ENCODE results near the gene DST. TPM values are rescaled to one million over a fixed set of nuclear protein-coding genes. Genes with fewer than 3 reads are reported as not detected.

Gene DST
- total and polyA plus RNA-seq, 2 of the 4 experiments (the other 2 are of a cell fraction), result 97.7 to 452 TPM

DNA sequence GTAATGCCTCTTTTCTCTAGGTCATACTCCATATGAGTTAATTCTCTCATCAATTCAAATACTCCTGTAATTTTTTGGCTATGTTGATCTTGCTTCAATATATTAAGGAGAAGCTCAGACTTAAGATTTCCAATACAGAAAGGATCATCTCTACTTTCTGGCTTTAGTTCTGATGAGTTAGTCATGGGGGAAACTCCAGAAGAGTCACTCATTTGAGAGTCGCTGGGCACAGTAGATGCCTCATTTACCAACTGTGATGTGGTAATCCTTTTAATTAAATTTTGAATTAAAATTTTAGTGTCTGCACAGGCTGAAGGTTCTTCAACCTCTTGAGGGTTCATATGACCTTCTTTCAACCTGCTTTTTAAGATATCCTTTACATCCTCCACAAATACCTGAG, 38.5 kb downstream of the DST start:
- Histone ChIP-seq H2BK5ac (ENCODE audit: low read depth, low read length, poor library complexity, severe bottlenecking) (no peak overlapping the region), H4K20me1 (ENCODE audit: insufficient read depth, low read length) (no peaks in the 10 kb centered on the region; the same call in 1 of the 2 replicates), H4K91ac (ENCODE audit: insufficient read depth, low read depth, low read length) (no peak overlapping the region), H3K36me3 (ENCODE audit: control insufficient read depth, insufficient read depth, low read length) (peaks cover 33% of the 10 kb centered on the region), H2BK120ac (ENCODE audit: low read depth, low read length) (no peak overlapping the region), H3K14ac (replicated peaks; ENCODE audit: low read depth, low read length) (no peak overlapping the region), H2BK20ac (ENCODE audit: low read depth, low read length) (no peak overlapping the region), H2AK9ac (replicated peaks; ENCODE audit: low read depth, low read length, poor library complexity) (no peak overlapping the region), H3K4me3 (ENCODE audit: insufficient read depth, low read depth, low read length) (no peak overlapping the region), H2AK5ac (ENCODE audit: low read depth, low read length) (no peak overlapping the region), H3K9me1 (ENCODE audit: insufficient read depth, low read length) (no peaks in the 10 kb centered on the region; the same call in 1 of the 2 replicates), H3K18ac (ENCODE audit: low read depth, low read length) (no peak overlapping the region), H3K56ac (ENCODE audit: extremely low read depth, insufficient read depth, low read length) (no peak overlapping the region), H3K27ac (ENCODE audit: insufficient read depth, low read length) (no peak overlapping the region), H3K9ac (ENCODE audit: low read depth, low read length) (no peak overlapping the region), H2BK15ac (ENCODE audit: low read depth, low read length) (no peak overlapping the region), H3K79me1 (ENCODE audit: low read depth in 1 of 2, low read length in 2 of 2) (peaks cover 8 to 16% of the 10 kb centered on the region in 2 experiments; a peak in 3 of 4 replicates), H4K5ac (ENCODE audit: low read depth, low read length) (no peak overlapping the region), H3K27me3 (ENCODE audit: control insufficient read depth, insufficient read depth, low read length) (no peaks in the 10 kb centered on the region), H3K4ac (ENCODE audit: low read depth, low read length) (no peak overlapping the region), H3K4me1 (ENCODE audit: control insufficient read depth, insufficient read depth, low read length) (no peaks in the 10 kb centered on the region), H3K23ac (ENCODE audit: low read depth, low read length) (no peak overlapping the region), H2AFZ (replicated peaks; ENCODE audit: low read length, poor library complexity) (no peak overlapping the region), H4K8ac (ENCODE audit: low read depth in 2 of 2, low read length in 2 of 2) (no peak overlapping the region), H3K9me3 (ENCODE audit: control insufficient read depth, insufficient read depth, low read length) (no peaks in the 10 kb centered on the region), H3K4me2 (ENCODE audit: low read depth, low read length) (no peak overlapping the region)
- CTCF ChIA-PET, result no interaction called here
- dilution Hi-C loops (cut with HindIII; ENCODE audit: low sequenced_read_pairs, unreplicated experiment) (no loop called here), intact Hi-C loops (cut with micrococcal nuclease) (no loop called here), in situ Hi-C loops (cut with MboI; ENCODE audit: low sequenced_read_pairs) (no loop called here)
- ATAC-seq (ENCODE audit: low read depth), result no peak
- BruUV-seq (replicated peaks), result no TSS peak
- TF ChIP-seq CHD1 (IDR thresholded peaks at IDR 0.05; ENCODE audit: low read depth, low read length), result no peak
- TF ChIP-seq, protein P1, sequence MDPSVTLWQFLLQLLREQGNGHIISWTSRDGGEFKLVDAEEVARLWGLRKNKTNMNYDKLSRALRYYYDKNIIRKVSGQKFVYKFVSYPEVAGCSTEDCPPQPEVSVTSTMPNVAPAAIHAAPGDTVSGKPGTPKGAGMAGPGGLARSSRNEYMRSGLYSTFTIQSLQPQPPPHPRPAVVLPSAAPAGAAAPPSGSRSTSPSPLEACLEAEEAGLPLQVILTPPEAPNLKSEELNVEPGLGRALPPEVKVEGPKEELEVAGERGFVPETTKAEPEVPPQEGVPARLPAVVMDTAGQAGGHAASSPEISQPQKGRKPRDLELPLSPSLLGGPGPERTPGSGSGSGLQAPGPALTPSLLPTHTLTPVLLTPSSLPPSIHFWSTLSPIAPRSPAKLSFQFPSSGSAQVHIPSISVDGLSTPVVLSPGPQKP (IDR thresholded peaks at IDR 0.05; ENCODE audit: borderline replicate concordance, low read depth, low read length), result no peak
- TF ChIP-seq RCOR1 (IDR thresholded peaks at IDR 0.05; ENCODE audit: insufficient replicate concordance, low read length), result no peak
- no peak for TF ChIP-seq RAD21 (IDR thresholded peaks at IDR 0.05; ENCODE audit: low read length)
- no peak for TF ChIP-seq NFE2L2 (IDR thresholded peaks at IDR 0.05; ENCODE audit: low read depth, low read length)
- no peak for TF ChIP-seq POLR2A (IDR thresholded peaks at IDR 0.05; ENCODE audit: low read depth, low read length)
- no peak for TF ChIP-seq CEBPB (IDR thresholded peaks at IDR 0.05; ENCODE audit: low read depth, low read length)
- TF ChIP-seq USF2 (IDR thresholded peaks at IDR 0.05; ENCODE audit: low read depth, low read length), result no peak
- no peak for TF ChIP-seq MXI1 (IDR thresholded peaks at IDR 0.05; ENCODE audit: borderline replicate concordance, low read depth, low read length)
- TF ChIP-seq CTCF (conservative IDR thresholded peaks at IDR 0.05; ENCODE audit: low read depth, low read length), result no peak
- no peak for TF ChIP-seq BHLHE40 (IDR thresholded peaks at IDR 0.05; ENCODE audit: low read depth, low read length)
- no peak for TF ChIP-seq MAZ (IDR thresholded peaks at IDR 0.05; ENCODE audit: borderline replicate concordance, low read depth, low read length)
- no peak for TF ChIP-seq SMC3 (IDR thresholded peaks at IDR 0.05; ENCODE audit: low read depth, low read length)
- DNase-seq, result peak; percentile 22
- WGBS, 2 experiments (ENCODE audit: extremely low coverage in 2 of 2, insufficient read length in 1 of 2), result no CpG with 5 or more reads among the region's 1 CpG
- POLR2A ChIA-PET (ENCODE audit: unreplicated experiment), result no interaction called here
